Glomerular endothelial cell (primary cell): ENCODE results near the gene EVC. TPM values are rescaled to one million over a fixed set of nuclear protein-coding genes. Genes with fewer than 3 reads are reported as not detected.

Experiments used
- total RNA-seq: library from RNA; depleted of rRNA; stranded (reverse); fragments of >200 nt; gene quantifications from 2 replicates; pipeline ENCODE4 v1.2.3, GENCODE V29; 2015

The EVC gene
- total RNA-seq, 1 donor from 2014 or later = 52.8 TPM

Other genes with a start within 250 kb of the EVC start
- gene EVC2, start 2.6 kb upstream of the EVC start, total RNA-seq = 11.0 and 11.7 TPM in 2 replicates
- 2.9 and 23.8 TPM in 2 replicates for gene CRMP1, start 181.9 kb downstream of the EVC start, total RNA-seq